ENCODE measurements around the gene CKS2.
A peak's percentile ranks its signal among the peaks of the same experiment; 100 is the strongest.

Gene CKS2

DNA sequence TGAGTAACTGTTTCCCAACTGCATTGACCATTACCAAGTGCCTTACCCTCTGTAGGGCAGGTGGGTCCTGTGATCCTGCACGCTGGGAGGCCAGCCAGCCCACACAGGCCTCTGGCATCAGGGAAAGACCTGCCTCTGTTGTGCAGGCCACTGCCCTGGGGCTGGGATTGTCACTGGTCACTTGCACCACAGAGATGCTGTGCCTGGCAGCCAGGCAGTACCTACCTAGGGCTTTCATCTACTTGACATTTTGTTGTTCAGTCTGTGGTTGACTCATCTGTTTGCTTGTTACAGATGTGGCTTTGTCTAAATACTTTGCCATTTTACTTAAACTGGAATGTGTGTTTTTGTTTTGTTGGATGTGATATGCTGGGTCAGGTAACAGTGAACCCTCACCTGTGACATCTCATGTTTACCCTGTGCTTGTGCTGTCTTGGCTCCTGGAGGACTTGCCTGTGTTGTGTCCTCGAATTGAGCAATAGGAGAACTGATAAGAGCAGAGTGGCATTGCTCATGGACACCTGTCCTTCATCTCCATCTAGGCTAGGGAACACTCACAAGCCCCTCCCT lies 40.1 kb downstream of the CKS2 start:
- DNase-seq, result peak; percentile 31

DNA sequence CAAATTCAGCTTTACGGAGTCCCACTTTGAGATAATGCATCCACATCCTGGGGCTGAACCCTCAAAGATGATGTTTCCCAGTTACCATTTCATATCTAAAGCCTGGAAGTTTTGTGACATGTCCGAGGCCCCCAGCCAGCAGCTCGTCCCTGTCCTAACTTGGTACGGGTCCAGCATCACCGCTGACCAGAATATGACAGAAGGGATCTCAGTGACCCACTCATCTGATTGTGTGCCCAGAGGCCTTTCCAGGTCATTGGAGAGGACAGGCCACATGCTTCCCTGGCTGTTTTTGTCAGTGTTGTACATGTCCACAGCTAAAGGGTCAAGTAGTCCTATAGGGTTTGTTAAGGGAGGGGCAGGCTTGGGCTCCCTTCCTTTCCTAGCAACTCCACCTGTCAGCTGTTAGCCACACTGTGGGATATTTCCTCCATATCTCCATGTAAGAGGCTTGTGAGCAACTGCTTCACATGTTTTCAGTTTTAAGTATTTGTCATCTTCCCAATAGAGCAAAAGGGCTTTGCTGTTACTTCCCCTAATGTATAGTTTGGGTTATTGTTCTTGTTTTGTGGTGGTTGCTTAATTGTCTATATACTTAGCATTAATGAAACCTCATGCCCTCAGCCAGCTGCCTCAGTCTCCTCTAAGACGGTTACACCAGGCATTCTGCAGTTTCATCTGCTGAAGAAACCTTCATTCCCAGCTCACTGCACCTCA lies 40.7 kb downstream of the CKS2 start:
- DNase-seq, result no peak

DNA sequence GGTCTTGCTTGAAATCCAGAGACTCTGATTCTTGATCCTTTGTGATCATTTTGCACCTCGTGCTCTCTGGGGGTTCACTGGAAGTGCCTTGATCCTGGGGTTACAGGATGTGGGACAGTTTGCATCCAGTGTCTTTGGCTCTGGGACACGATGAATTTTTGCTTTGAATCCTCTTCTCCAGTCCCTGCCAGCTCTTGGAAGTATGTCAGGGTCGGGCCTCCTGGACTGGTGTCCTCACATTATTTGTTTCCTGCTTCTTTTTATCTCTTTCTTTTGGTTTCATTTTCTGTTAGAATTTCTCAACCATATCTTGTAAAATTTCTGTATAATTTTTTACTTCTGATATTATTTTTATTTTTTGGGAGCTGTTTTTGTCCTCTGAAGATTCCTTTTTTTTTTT lies 41.5 kb downstream of the CKS2 start:
- no peak for DNase-seq

DNA sequence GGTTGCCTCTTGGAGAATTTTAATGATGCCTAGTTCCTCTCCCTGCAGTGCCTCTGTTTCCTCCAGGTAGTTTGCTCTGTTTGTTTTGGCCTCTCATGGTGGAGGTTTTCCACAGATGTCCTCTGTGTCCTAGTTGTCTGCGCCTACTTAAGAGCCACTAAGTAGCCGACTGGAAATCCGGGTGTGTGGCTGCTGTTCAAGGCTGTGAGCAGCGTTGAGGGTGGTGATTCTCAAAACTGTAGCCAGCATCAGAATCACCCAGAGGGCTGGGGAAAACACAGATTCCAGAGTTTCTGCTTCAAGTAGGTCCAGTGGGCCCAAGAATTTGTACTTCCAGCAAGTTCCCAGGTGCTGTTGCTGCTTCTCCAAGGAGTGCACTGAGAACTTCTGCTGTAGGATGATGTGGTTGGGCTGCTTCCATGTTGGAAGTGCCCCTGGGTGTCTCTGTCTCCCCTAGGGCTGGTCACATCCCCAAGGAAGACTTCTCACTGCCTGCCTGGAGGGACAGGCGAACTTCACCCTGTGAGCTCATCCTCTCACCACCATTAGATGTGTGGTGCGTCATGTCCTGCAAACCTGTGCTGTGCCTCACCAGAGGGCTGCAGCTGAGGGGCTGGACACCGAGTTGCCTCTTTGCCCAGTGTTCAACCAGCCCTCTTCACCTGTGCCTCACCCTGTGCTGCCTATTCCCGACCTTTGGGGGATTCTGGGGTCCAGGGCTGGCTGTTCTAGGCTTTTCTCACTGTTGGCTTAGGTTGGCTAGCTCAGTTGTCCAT lies 42.1 kb downstream of the CKS2 start:
- DNase-seq, result peak; percentile 61

DNA sequence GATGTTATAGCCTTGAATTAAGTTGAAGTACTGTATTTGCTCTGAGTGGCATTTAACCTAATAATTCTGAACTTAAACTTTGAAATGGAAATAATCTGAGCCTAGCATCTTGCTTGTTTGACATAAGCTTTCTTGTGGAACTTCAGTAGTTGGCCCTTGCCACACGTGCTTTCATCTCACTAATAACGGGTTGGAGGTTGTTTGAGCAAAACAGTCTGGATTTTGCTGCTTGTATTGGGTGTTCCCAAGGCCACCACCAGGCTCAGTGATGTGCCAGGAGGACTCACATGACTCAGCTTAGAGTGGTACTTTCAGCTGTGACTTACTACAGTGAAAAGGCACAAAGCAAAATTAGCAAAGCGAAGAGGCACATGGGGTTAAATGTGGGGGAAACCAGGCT lies 43.0 kb downstream of the CKS2 start:
- DNase-seq, result peak; percentile 6

DNA sequence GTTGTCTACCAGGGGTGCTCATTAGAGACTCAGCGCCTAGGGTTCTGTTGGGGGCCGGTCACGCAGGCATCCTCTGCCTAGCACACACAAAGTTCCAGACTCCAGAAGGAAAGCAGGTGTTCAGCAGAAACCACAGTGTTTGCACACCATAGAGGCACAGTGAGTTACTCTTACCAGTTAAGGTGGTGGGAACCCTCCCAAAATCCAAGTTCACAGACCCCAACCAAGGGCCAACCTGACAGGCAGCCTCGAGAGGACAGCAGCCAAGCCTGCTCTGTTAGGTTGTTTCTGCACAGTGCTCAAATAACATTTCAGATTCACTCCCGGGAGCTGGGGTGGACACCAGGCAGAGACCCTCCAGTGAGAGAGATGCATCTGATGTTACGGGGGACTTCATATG lies 43.5 kb downstream of the CKS2 start:
- DNase-seq, result no peak

DNA sequence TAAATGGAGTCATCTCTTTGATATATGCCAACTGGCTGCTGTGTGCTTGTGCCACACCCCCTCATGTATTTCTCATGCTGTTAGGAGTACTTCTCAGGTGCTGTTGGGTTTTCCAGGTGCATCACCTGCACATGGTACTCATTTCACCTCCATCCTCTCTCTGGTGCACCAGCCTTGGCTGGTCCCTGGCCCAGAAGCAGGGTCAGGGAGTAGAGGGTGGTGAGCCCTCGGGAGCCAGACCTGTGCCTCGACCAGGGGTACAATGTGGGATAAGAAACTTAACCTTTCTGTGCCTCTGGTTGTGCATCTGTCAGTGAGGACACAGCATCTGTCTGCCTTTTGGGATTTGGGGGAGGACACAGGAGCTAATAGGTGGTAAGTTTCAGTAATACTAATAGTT lies 45.8 kb downstream of the CKS2 start:
- peak; percentile 61 for DNase-seq

DNA sequence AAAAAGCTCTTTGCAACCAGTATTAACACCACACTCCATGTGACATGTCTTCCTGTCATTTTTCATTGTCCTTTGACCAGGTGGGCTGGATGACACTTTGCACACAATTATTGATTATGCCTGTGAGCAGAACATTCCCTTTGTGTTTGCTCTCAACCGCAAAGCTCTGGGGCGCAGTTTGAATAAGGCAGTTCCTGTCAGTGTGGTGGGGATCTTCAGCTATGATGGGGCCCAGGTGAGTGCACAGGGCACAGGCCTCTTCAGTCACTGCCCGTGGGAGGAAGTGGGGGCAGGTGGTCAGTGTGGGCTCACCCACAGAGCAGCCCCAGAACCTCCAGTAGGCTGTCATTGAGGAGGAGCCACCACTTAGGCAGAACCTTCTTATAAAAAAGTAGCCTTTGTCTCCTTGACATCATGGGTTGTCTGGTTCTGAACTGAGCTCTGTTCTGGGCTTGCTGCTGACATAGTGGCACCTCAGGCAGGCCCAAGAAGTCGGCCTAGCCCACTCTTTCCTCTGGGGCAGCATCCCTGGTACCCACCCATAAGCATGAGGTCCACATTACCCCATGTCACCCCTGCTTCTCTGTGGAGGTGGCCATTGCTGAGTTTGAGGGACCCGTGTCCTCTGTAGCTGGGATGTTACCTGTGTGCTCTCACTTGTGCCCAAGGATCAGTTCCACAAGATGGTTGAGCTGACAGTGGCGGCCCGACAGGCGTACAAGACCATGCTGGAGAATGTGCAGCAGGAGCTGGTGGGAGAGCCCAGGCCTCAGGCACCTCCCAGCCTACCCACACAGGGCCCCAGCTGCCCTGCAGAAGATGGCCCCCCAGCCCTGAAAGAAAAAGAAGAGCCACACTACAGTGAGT lies 46.6 kb downstream of the CKS2 start:
- DNase-seq, result peak; percentile 76

DNA sequence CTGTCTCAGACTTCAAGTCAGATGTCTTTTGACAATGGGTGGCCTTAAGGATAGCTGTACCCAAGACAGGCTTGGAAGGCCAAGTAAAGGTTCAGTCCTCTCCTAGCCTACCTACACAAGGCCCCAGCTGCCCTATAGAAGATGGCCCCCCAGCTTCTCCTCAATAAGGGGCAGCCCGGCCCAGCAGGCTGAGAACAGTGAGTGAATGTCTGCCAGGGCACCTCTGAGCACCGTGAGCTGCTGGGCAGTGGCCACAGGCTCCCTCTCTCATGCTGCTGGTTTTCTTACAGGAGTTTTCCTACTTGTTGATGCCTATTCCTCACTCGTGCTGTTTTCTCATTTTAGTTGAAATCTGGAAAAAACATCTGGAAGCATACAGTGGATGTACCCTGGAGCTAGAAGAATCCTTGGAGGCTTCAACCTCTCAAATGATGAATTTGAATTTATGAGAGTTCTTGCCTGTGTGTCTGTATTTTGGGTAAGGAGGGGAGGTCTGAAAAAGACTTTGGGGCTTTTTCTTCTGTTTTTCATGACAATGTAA lies 47.5 kb downstream of the CKS2 start:
- DNase-seq, result no peak

DNA sequence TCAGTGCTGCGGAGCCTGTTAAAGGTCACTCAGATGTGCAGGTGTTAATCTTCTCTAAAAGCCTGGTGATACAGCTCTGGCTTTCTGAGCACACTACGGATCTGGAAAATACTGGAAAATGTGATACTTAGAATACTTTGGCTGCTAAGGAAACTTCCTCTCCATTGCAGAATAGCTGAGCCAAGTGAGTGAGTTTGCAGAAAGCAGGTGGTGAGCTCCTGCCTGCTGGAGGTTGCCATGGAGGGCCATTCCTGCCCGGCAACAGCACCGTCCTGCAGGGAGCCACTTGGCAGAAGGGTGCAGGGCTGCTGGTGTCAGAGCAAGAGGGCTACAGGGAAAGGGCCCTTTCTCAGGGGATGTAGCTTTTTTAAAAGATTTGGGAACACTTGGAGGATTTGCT lies 48.0 kb downstream of the CKS2 start:
- DNase-seq, result peak; percentile 60

DNA sequence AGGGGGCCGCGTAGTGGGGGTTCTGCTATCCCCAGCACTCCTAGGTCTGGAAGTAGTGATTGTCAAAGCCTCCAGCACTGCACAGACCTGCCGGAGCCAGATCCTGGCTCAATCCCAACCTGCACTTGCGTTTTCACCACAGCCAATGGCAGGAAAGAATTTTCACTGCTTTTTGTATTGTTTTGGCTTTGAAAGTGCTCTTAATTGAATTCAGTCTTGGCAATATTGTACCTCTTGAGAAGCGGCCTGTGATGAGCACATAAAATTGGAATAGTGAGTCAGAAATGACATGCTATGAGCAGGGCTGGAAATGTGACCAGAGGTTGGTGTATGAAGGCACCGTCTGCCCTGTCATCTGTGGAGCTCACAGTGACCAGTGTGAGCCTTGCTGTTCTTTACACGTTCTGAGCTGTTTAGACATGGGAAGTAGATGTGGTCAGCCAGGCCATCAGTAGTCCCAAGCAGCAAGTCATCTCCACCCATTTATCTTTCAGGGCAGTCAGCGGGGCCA lies 48.8 kb downstream of the CKS2 start:
- no peak for DNase-seq

DNA sequence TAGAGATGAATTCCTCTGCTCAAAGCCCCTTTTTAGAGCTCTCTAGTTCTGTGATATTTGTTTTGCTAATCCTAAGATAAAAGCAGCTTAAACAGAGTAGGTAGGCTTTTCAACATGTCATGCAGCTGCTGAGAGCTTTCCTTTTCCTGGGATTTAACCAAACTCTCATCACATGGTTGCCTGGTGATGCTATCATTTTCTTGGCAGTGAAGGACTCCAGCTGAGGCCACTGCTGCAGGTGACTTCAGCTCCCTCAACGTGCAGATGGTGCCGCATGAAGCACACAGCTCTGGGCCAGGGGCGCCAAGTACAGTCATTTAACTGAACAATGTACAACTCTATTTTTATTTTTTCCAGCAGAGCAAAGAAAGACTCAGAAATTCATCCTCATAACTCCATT lies 49.5 kb downstream of the CKS2 start:
- peak; percentile 20 for DNase-seq

DNA sequence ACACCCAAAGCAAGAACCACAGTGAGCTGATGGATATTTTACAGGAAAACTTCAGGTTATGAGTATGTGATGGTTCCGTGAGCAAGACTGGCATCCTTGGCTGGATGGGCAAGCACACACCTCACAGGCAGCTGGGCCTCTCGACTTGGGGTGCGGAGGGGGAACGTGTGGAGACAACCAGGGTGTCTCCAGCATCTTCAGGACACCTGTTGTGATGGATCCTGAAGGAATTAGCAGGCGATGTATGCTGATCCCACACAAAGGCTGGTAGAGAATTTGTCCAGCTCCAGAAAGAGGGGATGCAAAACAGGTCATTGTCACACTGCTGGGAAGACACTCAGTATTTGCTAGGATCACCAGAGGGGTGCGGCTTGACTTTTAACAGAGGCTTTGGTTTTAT lies 50.0 kb downstream of the CKS2 start:
- no peak for DNase-seq

DNA sequence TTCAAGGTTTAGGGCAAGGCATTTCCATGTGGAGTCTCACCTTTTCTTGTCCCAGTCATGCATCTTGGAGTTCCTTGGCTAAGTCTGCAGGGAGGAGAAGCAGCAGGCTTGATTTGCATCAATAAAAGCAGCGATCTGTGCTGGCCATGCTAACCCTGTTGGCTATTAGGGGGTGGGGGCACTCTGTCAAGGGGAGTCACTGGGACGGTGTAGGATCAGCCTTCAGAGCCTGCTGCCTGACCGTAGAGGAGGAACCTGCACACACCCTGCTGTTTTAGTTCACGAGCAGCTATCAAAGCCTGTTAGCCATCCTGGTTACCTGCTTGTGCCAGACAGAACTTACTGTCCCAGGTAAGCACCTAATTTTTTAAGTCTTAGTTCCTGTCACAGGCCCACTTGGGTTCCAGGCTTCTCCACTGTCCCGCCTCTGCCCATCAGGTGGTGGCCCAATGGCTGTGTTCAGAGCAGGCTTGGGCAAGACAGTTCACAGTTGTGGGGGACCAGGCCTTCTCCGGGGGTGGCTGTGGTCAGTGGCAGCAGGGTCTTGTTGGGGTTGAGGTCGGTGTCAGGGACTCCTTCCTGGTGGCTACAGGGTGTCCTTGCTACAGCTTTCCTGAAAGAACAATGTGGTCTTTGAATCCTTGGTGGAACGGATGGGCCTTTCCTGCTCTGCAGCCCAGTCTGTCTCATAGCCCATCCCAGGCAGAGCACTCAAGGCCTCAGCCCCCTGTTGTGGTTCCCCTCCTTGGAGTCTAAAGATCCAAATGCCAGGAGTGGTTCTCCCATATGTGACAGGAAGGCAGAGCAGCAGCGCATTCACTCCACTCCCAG lies 51.0 kb downstream of the CKS2 start:
- no peak for DNase-seq

DNA sequence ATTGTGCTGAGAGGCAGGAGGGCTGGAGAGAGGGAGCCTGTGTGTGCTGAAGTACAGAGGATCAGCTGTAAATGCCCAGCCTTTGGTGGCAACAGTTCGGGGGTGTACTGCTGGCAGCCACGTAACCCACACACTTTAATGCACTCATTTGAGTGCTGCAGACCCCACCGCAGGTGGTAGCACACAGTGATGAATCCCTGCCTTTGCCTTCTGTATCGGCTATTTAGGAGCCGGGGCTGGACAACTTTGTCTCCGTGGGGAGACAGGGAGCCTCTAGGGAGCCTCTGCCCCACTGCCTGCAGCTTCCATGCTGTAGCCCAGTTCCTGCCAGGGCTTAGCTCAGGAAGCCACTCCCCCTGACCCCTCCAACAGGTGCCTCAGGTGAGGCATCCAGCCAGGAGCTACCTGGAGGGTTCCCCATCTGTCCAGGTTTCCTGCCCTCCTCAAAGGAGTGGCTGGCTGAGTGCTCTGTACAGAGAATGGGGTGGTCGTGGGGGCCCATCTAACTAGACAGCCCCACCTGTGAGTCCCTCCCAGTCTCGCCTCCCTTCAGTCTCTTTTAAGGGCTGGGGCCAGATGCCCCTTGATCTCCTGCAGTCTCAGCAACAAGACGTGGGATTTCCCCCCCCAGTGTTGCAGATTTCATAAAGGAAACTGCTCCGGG lies 51.8 kb downstream of the CKS2 start:
- DNase-seq, result no peak

DNA sequence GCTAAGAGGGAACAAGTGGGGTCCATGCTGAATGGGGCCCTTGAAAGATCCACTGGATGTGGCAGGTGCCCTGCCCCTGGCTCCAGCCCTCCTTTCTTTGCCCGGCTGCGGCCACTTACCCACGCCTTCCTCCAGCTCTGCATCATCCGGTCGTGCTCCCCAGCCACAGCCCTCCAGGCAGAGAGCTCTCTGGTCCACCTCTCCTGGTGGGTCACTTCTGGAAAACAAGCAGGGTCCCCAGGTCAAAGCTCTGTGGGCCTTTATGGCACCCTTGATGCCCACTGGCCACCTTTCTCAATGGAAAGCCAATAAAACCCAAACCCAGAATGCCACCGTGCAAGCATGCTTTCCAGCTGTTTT lies 52.3 kb downstream of the CKS2 start:
- no peak for DNase-seq

DNA sequence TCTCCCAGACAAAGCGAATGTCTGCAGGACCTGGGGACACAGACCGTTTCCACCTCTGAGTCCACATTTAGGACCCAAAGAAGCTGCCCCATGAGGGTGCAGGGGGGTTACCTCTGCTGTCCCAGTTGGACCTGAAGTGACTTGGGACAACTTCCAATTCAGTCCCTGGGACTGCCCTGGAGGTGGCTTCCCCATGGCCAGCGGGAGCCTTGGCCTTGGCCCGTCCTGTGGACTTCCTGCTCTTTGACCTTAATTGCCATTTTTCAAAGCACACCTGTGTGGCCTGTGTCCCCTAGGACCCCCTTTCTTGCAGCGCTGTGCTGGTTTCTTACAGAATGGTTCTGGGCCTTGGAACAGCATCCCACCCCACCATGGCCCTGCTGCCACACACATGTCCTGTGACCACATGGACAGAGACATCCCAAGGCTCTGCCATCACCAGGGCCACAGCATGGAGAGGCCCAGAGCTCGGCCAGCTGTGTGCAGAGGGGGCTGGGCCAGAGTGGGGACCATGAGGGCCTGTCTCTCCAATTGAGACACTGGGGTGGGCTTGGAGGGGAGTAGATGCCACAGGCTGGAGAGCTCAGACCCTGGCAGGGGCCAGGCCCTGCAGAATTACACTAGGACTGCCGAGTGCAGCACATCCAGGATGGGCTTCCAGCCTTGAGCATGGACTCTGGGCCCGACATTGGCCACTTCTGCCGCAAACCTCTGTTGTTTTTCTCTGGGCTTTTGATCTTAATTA lies 53.1 kb downstream of the CKS2 start:
- DNase-seq, result no peak

DNA sequence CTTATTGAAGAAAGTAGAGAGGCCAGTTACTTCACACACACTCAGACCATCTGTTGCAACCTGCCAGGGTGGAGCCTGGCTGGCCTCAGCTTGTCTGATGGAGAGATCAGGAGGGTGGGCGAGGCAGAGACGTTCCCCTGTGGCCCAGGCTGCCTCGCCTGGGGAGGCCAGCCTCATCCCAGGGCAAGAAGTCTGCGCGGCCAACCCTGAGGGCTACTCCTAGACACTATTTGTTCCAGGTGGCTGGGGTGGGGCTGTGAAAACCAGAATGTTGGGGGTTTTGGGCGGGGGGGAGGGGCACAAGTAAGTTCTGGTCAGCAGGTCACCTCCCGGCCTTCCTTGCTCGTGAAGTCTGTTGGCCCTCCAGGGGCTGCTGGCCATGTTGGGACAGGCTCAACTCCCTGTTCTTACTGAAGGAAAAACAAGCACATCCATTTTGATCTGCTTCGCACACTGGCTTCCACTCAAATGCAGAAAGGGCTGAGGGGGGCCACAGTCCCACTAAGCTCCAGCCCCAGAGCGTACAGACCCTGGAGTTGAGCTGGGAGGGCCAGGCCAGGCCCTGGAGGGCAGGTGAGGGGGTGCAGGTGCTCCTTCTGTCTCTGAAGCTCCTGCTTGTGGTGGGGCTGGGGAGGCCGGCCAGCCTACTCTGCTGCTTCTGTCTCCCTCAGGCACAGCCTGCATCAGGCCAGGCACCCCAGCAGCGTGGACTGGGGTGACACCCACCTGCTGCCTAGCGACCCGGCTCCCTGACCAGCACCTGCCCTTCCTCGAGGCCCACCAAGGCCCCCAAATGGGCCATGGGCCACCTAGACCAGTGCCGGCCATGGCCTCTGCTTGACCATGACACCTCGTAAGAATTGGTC lies 53.9 kb downstream of the CKS2 start:
- no peak for DNase-seq

DNA sequence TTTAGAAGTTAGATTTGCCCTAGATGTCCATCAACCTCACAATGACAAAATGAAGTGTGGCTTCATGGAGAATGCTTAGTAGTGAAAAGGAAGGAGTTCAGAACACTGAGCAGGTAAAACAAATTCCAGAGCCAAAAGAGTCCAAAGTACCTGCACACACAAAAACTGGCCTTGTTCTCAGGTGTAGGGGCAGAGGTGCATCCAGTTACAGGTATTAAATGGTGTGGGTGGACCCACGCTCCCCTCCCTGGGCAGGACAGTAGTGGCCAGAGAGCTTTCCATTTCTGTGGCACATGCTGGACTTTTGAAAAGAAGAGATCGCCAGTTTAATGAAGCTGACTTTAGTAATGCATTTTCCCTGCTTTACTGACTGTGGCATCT lies 54.5 kb downstream of the CKS2 start:
- DNase-seq, result no peak
